Astrocyte (in vitro differentiated cells and primary cell): ENCODE data around the gene CCDC14.

Experiments
- CTCF ChIP-seq: IDR thresholded peaks from 2 replicates; pipeline ENCODE4 v1.5.1; 2011; ENCODE audit warnings: low read depth, mild to moderate bottlenecking, inconsistent platforms, low read length, moderate library complexity; ENCODE audit not compliant: insufficient read depth
- EZH2 ChIP-seq: IDR thresholded peaks from 2 replicates; pipeline ENCODE4 v1.6.1; 2012; ENCODE audit warnings: mild to moderate bottlenecking, low read length, inconsistent platforms; ENCODE audit not compliant: insufficient read depth

DNA sequence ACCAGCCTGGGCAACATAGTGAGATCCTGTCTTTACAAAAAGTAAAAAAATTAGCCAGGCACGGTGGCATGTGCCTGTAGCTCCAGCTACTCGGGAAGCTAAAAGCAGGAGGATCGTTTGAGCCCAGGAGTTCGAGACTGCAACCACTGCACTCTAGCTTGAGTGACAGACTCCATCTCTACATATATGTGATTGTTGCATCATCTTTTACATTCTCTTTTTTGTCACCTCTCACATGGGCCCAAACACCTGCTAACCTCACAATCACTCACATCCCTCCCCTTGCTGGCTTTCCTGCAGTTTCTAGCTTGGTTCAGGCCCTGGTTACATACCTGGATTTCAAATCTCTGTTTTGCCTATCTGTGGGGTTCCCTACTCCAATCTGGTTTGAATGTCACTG lies 96.3 kb downstream of the CCDC14 start:
- TF ChIP-seq CTCF: no peak
- no peak for TF ChIP-seq EZH2
